Transverse colon (tissue), 3 donors: ENCODE measurements around the gene SPATA4.

Experiments
- CTCF ChIP-seq, 5 experiments: fragments of 200-600 bp in 3 of 5; fragments of 450-650 bp in 2 of 5; sonication (generic) in 3 of 5; IDR thresholded peaks; 1 replicate in 2 of 5; 2 replicates in 3 of 5; pipeline ENCODE4 v1.5.1; 2016 to 2017; ENCODE audit warnings: antibody characterized with exemption in 5 of 5, inconsistent platforms in 3 of 5, mild to moderate bottlenecking in 2 of 5, moderate library complexity in 1 of 5
- POLR2A ChIP-seq: fragments of 450-650 bp; IDR thresholded peaks from one replicate; pipeline ENCODE4 v1.6.1; 2016; ENCODE audit warnings: antibody characterized with exemption, mild to moderate bottlenecking, moderate library complexity

DNA sequence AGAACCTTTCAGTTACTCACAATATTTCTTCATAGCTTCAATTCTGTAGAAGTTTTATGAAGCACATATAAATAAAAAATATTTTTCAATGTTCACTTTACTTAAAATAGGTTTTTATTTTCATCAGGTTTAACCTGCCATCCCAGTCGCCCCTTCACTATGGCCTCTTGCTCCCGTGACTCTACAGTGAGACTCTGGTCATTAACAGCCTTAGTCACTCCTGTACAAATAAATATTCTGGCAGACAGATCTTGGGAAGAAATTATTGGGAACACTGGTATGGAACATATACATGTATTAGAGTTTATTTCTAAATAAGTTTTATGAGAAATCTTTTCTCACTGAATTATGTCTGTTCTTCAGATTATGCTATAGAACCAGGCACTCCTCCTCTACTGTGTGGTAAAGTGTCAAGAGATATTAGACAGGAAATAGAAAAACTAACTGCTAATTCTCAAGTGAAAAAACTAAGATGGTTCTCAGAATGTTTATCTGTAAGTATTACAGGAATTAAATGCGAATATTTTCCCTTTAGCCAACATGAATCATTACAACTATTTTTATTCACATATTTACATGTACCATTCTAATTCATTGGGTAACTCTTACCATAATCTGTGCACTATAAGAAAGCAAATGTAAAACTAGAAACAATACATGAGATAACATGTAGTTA lies 45.6 kb downstream of the SPATA4 start:
- TF ChIP-seq POLR2A (no peak), CTCF (IDR thresholded peaks at IDR 0.05) (no peak)
